ENCODE measurements around the gene BCLAF1.
"Not testable (repeated sequence)": the region's sequence is repeated elsewhere in the genome, so short reads cannot be mapped to it uniquely, and the experiment has no call there.

BCLAF1 gene

DNA sequence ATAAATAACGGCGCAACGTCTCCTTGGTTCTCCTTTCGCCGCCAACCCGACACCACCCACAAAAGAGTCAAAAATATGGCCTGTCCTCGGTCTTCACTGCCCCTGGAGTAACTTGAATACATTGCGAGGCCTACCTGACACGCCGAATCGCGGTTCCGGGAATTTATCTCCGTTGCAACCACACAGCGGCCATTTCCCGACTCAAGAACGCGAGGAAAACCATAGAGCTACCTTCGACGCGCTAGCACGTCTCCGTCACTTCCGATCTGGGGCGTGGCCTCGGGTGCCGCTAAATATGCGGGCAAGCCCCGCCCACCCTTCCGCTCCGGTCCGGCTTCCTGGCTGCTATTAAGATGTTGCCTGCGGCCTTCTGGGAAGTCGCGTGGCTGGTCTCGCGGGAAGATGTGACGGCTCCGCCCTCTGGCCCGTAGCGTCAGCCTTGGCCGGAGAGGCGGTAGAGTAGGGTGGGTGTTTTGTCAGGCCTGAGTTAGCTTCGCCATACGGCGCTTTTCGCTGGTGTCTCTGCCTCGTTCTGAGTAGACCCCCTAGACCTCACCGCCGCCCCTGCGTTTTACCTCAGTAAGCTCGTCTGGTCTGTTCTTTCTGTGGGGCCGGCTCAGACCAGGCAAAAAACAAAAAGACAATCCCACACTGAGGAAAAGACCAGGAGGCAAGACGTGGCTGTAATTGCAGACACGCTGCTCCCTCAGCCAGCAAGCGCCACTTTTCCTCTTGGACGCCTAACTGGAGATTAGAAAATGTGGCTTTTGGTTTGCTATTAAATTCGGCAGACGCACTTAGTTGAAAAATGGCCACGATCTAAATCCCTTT, at the start of gene BCLAF1:
Gene BCLAF1, minus strand, starts transcription at position 268 of the 831 bp plus-strand sequence. CDS start 9,980 bp downstream, outside the sequence.
- DNase-seq, result peak; percentile 94 to 99

DNA sequence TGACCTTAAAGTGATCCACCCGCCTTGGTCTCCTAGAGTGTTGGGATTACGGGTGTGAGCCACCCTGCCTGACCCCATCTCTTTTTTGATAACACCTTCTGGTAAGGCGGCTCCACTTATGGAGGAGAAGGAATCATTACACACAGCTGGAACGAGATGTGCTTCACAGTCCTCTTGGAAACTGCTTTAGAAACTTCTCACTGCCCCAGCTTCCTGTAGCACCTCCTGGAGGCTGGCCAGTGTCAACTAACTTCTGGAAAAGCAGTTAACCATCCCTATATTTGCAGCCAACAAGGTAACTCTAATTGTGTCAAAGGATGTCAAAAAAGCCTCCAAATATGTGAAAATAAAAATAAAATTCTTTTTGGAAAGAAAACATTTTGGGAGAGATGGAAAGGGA, 48.8 kb upstream of the BCLAF1 start:
- no peak for DNase-seq

DNA sequence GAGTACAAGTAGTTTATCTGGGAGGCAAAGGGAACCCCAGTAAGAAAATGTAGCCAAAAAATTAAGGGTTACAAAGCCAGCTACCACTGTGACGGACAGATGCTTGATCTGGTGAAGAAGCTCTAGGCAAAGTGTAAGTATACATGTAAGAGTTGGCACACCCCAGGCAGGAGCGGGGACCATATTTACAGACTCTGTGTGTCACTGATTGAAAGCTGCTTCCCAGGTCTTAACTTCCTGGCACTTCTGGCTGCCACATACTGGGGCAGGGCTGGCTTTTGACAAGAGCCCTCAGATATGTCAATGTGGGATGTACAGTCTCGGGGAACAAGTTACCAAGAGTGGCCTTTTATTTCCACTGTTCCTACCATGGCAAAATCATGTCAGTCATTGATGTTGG, 48.0 kb upstream of the BCLAF1 start:
- no peak for DNase-seq

DNA sequence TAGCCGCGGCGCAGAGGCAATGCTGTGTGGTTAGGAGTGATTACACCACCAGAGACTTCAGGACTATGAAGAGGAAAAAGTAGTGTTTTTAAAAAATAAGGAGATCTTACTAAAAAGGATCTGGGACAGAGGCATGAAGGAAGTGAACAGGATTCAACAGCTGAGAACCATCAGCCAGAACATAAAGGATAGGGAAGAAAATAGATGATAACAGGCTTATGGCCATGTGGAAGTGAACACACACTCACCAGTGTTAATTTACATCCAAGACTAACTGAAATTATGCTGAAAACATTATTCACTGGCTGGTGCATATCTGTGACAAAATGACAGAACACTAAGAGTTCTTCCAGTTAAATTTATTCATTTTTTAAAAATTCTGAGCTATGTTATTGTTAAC, 47.5 kb upstream of the BCLAF1 start:
- no peak for DNase-seq

DNA sequence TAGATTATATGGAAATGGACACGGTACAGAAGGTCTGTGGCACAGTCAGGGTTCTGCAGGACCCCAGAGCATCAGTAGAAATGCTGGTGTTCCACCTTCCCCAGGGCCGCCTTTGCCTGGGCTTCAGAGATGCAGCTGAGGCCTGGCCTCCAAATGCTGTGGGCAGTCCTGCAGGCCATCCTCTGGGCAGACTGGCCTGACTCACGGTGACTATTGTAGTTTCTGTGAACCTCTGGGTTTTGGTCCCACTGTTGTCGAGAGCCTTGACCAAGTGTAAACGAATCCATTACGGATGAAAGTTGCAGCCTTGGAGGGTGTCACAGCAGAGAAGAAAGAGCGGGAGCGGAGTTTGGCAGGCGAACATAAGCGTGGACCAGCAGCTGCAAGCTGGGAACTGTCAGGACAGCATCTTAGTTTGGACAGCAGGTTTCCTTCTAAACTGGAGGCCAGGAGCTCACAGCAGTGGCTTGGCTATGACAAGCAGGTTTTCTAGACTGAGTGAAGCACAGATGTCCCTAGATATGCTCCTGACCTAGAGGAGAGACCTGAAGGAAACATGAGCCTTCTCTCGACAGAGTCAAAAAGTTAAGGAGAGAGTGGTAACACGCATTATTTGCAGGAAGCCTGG, 46.2 kb upstream of the BCLAF1 start:
- no peak for DNase-seq

DNA sequence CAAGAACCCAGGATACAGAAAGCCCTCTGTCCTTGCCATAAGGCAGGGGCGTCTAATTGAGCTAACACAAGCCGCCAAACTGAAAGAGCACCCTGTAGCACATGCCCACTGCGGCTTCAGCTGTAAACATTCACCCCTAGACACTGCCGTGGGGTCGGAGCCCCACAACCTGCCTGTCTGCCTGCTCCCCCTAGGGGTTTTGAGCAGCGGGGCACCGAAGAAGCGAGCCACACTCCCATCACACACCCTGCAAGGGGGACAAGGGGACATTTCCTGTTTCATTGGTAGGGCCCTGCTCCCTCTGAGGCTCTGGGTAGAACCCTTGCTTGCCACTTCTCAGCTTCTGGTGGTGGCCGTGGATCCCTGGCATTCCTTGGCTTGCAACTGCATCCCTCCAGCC, 45.2 kb upstream of the BCLAF1 start:
- no peak for DNase-seq

- no peak for DNase-seq
Measured at GRCh38 chr6:136334465-136334846, 44.8 kb upstream of the BCLAF1 start.

DNA sequence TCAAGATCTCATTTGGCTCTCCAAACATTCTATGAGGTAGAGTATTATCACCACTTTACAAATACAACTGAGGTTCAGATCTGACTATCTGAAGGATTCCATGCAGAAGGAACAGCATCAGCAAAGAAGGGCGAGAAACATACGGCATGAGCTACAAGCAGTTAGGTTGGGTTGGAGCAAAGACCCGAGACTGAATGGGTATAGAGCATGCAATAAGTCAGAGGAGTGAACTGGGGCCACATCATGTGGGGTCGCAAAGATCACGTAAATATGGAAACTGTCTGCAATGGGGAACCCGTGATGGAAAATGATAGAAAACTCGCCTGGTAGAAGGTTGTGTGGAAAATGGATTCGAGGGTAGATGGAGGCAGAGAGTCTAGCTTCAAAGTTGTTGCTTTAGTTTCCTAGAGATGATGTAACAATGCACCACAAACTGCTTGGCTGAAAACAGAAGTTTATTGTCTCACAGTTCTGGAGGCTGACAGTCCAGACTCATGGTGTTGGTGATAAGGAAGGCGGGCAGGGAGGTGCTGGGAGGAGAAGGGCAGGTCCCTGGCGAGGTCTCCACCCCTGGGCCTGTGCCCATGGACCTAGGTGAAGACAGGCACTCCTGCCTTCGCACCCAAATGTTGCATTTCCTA, 44.3 kb upstream of the BCLAF1 start:
- DNase-seq, result no peak

DNA sequence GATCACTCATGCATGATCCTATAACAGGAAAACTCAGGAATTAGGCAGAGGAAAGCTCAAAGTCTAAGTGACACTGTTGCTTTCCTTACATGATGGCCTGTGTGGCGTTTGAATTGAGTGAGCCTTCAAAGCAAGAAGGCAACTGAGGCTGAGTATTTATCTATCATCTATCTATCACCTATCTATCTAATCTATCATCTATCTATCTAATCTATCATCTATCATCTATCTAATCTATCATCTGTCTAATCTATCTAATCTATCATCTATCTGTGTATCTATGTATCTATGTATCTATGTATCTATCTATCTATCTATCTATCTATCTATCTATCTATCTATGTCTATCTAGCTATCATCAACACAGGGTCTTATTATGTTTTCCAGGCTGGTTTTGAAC, 41.8 kb upstream of the BCLAF1 start:
- DNase-seq, result no peak

- DNase-seq, result no peak
Measured at GRCh38 chr6:136330634-136331033, 41.0 kb upstream of the BCLAF1 start.

DNA sequence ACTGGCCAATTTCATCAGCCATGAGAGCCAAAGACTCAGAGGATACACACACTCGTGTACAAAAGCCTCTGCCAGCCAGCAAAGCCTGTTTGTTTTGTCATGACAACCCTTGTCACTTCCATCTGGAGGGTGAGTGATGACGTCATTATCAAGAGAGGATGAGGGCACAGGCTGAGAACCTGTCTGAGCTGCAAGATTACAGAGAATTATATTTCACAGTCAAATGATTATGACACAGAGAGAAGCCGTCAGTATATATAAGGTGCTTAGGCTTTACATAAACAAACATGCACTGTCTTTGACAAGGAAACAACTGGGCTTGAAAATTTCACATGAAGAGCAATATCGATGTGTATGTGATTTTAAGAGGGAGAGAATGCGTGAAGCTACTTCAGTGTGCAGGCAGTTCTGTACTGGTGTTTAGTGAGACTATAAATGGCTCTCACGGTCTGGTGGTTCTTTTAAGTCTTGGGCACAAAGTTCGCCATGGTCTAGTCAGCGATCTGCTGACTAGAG, 36.5 kb upstream of the BCLAF1 start:
- DNase-seq, result no peak

GRCh38 chr6:136324686-136325380, 35.2 kb upstream of the BCLAF1 start:
- DNase-seq, result no peak

GRCh38 chr6:136323431-136324112, 33.9 kb upstream of the BCLAF1 start:
- DNase-seq, result no peak

GRCh38 chr6:136319732-136320131, 30.1 kb upstream of the BCLAF1 start:
- no peak for DNase-seq

- no peak for DNase-seq
Measured at GRCh38 chr6:136318676-136319075, 29.0 kb upstream of the BCLAF1 start.

DNA sequence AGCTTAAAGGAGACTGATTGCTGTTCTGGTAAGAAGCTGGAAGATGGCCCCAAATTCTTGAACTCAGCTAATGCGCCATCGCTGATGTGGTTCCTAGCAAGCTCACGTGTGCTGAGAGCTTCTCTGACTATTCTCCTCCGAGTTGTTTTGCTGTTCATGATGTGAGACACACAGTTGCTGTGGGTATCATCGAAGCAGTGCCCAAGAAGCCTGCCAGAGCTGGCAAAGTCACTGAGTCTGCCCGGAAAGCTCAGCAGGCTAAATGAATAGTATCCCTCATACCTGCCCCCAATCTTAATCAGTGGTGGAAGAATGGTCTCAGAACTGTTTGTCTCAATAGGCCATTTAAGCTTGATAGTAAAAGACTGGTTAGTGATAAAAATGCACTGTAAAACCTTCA, 28.3 kb upstream of the BCLAF1 start:
- DNase-seq, result no peak

DNA sequence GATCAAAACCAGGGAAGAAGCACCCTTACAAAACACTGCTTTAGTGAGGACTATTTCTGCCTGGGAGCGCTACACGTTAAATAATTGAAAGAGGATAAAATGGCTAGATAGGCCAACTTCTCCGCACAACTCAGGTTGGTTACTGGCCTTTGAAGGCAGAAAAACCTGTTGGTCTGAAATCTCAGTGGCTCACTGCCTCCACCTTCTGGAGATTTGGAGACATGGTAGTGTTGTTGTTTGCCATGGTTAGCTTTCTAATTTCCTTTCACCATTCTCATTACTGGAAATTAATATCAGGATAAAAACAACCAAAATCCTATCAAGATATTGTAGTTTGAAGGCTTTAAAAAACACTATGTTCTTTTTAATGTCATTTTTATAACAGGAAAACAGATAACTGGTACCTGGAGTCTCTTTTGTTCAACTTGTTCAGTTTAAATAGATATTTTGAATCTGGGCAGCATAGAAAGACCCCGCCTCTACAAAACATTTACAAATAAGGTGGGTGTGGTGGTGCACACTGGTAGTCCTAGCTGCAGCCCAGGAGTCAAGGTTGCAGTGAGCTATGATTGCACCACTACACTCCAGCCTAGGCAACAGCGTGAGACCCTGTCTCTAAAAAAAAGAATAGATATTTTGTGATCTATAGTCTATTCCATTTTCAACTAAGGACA, 27.5 kb upstream of the BCLAF1 start:
- peak in 1 of 2 donors; percentile 21 for DNase-seq

DNA sequence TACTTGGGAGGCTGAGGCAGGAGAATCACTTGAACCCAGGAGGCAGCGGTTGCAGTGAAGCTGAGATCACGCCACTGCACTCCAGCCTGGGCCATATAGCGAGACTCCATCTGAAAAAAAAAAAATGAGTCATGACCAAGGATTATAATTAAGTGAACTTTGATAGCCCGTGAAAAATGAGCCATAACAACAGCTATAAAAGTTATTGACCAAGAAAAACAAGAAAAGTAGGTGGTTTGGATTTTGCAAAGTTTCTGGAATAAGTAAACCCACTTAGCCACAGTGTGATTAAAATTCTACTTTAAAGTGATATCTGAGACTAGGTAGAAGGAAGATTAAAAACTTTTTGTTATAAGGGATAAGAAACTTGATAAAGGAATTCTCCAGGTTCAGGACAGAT, 25.9 kb upstream of the BCLAF1 start:
- no peak for DNase-seq

DNA sequence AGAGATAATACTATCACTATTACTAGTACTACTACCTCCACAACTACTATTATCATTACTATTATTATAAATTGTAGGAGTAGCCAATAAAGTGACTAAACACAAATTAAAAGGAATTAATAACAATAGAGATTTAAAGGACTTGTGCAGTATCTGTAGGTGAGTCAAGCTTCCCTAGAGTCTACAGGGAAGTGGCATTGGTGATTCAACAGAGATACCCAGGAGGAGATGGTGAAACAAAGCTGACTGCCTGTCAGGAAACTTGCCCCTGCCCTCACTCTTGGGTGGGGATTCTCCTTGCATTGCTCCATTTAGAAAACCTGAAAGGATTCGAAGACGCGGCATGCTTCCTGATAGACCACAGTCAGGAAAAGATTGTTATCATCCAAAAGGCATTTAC, 23.3 kb upstream of the BCLAF1 start:
- DNase-seq, result no peak

DNA sequence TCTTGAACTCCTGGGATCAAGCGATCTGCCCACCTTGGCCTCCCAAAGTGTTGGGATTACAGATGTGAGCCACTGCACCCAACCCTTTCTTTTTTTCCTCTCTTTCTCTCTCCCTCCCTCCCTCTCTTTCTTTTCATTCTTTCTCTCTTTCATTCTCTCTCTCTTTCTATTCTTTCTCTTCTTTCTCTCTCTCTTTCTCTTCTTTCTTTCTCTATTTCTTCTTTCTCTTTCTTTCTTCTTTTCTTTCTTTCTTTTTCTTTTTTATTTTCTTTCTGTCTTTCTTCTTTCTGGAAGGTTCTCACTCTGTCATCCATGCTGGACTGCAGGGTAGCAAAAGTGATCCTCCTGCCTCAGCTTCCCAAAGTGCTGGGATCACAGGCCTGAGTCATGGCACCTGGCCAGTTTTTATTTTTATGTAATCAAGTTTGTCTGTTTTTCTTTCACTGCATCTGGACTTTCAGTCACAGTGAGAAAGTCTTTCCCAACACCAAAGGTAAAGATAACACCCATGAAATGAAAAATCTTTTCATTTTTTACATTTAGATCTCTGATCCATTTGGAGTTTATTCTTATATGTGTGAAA, 20.2 kb upstream of the BCLAF1 start:
- DNase-seq, result no peak

- no peak for DNase-seq
Measured at GRCh38 chr6:136309171-136309570, 19.5 kb upstream of the BCLAF1 start.

- DNase-seq, result not testable (repeated sequence)
Measured at GRCh38 chr6:136308469-136308868, 18.8 kb upstream of the BCLAF1 start.
